Posterior vena cava (tissue), 2 donors: ENCODE measurements around the gene C13orf42. TPM values are rescaled to one million over a fixed set of nuclear protein-coding genes. Genes with fewer than 3 reads are reported as not detected.

Experiments used
- DNase-seq: peaks from one replicate; pipeline ENCODE4 v3.0.0-alpha.2; 2020; ENCODE audit warnings: low spot score
- intact Hi-C, 2 donors: fragments of 100-400 bp; cut with DNase I; formaldehyde crosslinking; loops; one replicate each; pipeline versions ENCODE4 v1.14.1 to v1.14.2; 2022 to 2023
- total RNA-seq, 2 donors: library from RNA; stranded (reverse); fragmentation: NEBNext Ultra II Directional; extraction: Animal tissue kit (Norgen Biotek cat#: 25700); gene quantifications; one replicate each; pipeline ENCODE4 v1.2.1, GENCODE V29; 2021
- donor health status: DM: yes; HTN: yes; CAD: no.
- donor health status: DM: yes; HTN: yes; CAD: no.

The C13orf42 gene
- total RNA-seq, 2 donors from 2014 or later, result not detected

DNA sequence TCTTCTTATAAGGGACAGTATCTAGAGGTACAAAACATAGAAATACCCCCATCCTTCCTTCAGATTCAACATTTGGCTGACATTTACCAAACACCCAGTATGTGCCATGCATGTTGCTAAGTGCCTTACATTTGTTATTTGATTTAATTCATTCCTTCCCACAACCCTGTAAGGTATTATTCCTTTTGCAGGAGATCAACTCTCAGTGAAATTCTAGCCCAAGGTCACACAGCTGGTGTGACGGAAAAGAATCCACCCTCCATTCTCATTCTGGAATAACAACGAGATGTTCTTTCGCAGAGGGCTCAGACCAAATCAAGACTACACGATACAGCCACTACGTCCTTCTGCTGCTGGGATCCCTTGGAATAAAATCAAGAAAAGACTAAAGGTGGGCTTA lies 67.8 kb downstream of the C13orf42 start:
- no peak for DNase-seq
- intact Hi-C loops, result no loop called here

GRCh38 chr13:51041710-51042109 lies 69.4 kb downstream of the C13orf42 start:
- intact Hi-C loops, result no loop called here

GRCh38 chr13:51041126-51041525 lies 69.9 kb downstream of the C13orf42 start:
- intact Hi-C loops, result no loop called here
- DNase-seq, result no peak

More at GRCh38 chr13:51041710-51042109, 69.4 kb downstream of the C13orf42 start:
- no peak for DNase-seq

- intact Hi-C loops, result no loop called here
- no peak for DNase-seq
Measured at GRCh38 chr13:51040431-51040830, 70.6 kb downstream of the C13orf42 start.

DNA sequence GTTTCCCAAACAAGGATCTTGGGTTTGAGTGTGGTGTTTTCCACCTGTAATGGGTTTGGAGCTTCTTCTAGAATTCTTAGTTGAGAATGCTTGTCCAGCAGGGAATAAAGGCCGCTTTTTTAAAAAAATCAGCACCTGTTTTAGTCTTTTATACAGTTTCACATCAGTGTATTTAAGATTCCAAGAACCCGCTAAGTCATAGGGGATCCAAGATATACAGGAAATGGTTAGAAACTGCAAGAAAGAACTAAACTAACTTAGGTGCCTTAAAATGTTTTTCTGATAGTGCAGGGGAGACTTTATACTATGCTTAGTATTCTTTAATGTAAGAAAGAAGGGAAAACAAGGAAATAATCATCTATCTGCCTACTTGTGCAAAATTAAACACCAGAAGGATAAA lies 74.7 kb downstream of the C13orf42 start:
- no peak for DNase-seq
- intact Hi-C loops, result no loop called here

GRCh38 chr13:51035978-51036377 lies 75.1 kb downstream of the C13orf42 start:
- intact Hi-C loops, result no loop called here
- DNase-seq, result no peak

DNA sequence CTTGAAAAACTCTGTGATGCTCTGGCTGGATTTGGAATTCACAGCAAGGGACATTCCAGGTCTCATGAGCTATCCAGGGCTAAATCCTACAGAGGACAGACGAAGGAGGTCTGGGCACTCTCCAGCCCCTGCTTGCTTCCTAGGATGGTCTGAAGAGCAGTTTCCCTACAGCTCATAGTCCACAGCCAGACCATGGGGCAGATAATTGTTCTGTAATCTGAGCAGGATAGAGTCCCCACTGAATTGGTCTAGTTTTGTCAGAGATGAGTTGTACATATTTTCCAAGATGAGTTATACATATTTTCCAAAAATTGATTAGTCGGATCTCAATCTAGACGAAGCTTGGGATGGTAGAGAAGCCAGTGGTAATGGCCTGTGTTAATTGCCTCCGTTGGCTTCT lies 75.6 kb downstream of the C13orf42 start:
- intact Hi-C loops, result no loop called here
- DNase-seq, result no peak

GRCh38 chr13:51034906-51035305 lies 76.2 kb downstream of the C13orf42 start:
- intact Hi-C loops, result no loop called here
- DNase-seq, result no peak

GRCh38 chr13:51033421-51034185 lies 77.5 kb downstream of the C13orf42 start:
- DNase-seq, result no peak
- intact Hi-C loops, result no loop called here

DNA sequence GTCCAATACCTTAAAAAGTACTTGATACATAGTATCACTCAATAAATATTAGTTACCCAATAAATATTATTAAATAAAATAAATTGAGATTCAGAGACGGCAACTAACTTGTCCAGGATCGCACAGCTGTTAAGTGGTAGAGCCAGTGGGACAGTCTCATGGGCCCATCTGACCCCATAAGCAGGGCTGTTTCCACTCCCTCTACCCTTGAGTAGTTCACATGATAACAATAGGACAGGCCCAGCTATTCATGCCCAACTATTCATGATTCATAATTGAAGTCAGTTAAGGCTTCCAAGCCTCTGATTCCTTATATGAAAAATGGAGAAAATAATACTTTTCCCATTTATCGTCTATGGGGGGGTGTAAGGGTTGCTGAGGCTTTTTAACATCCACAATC lies 78.2 kb downstream of the C13orf42 start:
- DNase-seq, result no peak
- intact Hi-C loops, result no loop called here

Other genes starting within 250 kb of the C13orf42 start
- gene RNASEH2B, start 201.5 kb downstream of the C13orf42 start, total RNA-seq, result 10 to 100 TPM; 48.5 to 49.1 TPM
- gene FAM124A, start 111.1 kb upstream of the C13orf42 start, total RNA-seq, result 1 to 10 TPM; 6.2 to 9.8 TPM
- gene SERPINE3, start 228.4 kb upstream of the C13orf42 start, total RNA-seq, result not detected